Activated CD8-positive, alpha-beta memory T cell treated with anti-CD3 and anti-CD28 coated beads, Interleukin-2, amount 10 ng/mL, durations not matched to agents 7 days and 5 days (primary cell): ENCODE results near the gene CDKN2B-AS1. TPM values are rescaled to one million over a fixed set of nuclear protein-coding genes. Genes with fewer than 3 reads are reported as not detected.

Source experiments
- ATAC-seq: fragments of 150-1000 bp; cut with Tn5 transposase; one replicate; pipeline ENCODE4 v1.10.0; 2021; ENCODE audit warnings: moderate library complexity
- CTCF ChIA-PET: fragments of 350-600 bp; sonication (Branson Sonifier 250); formaldehyde crosslinking; loops from one replicate; lab custom pipeline; 2021; ENCODE audit warnings: antibody characterized with exemption; lab: Charles Lee
- DNase-seq: peaks from one replicate; pipeline ENCODE4 v3.0.0-alpha.2; 2020
- H3K27ac Mint-ChIP-seq: one replicate; pipeline ENCODE4 v1.8.0; 2021; ENCODE audit warnings: mild to moderate bottlenecking, mixed read lengths
- H3K27me3 Mint-ChIP-seq: one replicate; pipeline ENCODE4 v1.8.0; 2021; ENCODE audit warnings: mixed read lengths
- H3K36me3 Mint-ChIP-seq: one replicate; pipeline ENCODE4 v1.8.0; 2021; ENCODE audit warnings: mild to moderate bottlenecking, mixed read lengths
- H3K4me1 Mint-ChIP-seq: one replicate; pipeline ENCODE4 v1.8.0; 2021; ENCODE audit warnings: mixed read lengths
- H3K4me3 Mint-ChIP-seq: one replicate; pipeline ENCODE4 v1.8.0; 2021; ENCODE audit warnings: mild to moderate bottlenecking, moderate library complexity, mixed read lengths
- H3K9me3 Mint-ChIP-seq: one replicate; pipeline ENCODE4 v1.8.0; 2022; ENCODE audit warnings: low read depth, mixed read lengths
- total RNA-seq, 2 experiments: library from RNA; stranded (reverse); gene quantifications; one replicate each; pipeline ENCODE4 v1.2.3, GENCODE V29; 2021

The CDKN2B-AS1 gene
- total RNA-seq, 2 experiments from 2014 or later, result 3.3 to 3.4 TPM

DNA sequence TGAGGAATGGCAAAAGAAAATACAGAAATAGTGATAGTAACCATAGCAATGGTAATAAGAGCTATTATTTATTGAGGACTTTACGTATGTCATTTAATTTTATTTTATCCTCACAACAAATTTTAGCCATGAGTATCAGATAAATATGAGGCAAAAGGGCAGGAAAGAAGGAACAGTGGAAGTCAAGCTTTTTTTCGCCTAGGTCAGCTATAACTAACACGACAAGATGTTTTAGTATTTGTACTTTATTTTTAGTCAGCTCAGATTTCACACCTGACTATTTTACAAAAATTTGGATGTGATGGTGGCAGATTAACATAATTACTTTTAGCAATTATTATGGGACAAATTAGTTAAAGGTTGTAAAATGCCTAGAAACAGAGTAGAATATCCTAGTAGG is 49.3 kb downstream of the CDKN2B-AS1 start:
- DNase-seq (no peak), ATAC-seq (no peak)
- Mint-ChIP-seq H3K9me3 (no peaks in the 10 kb centered on the region), H3K36me3 (peaks cover 2% of the 10 kb centered on the region), H3K4me1 (peaks cover 35% of the 10 kb centered on the region), H3K27ac (no peak overlapping the region), H3K27me3 (peaks cover 46% of the 10 kb centered on the region), H3K4me3 (no peak overlapping the region)
- CTCF ChIA-PET, result interaction anchor here (0.9 to 5.9 kb wide), 2 partner anchors 35 to 76 kb away, joined by 4 to 23 read pairs; partner anchors contain the start of gene CDKN2B

DNA sequence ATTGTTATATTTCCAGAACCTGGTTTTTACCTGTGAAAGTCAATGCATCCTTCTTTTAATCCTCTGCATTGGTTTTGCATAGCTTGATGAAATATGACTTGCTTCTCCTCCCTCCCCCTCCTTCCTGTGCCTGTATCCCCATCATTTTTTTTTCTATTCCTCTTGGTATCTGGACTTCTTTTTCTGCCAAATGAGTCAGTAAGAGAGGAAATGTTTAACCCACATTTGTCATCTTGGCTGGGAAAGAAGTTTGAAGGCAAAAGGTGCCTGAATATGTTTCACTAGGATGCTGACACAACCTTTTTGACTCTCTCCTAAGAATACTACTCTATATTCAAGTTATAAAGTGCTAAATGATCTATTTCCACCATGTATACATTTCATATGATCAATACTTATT is 50.0 kb downstream of the CDKN2B-AS1 start:
- DNase-seq, result no peak
- Mint-ChIP-seq H3K4me3 (no peak overlapping the region), H3K27ac (no peak overlapping the region), H3K27me3 (peaks cover 42% of the 10 kb centered on the region), H3K36me3 (peaks cover 2% of the 10 kb centered on the region), H3K9me3 (no peaks in the 10 kb centered on the region), H3K4me1 (peaks cover 37% of the 10 kb centered on the region)
- CTCF ChIA-PET, result interaction anchor here (2.0 to 5.9 kb wide), 2 partner anchors 36 to 75 kb away, joined by 6 to 23 read pairs; partner anchors contain the start of gene CDKN2B
- no peak for ATAC-seq

DNA sequence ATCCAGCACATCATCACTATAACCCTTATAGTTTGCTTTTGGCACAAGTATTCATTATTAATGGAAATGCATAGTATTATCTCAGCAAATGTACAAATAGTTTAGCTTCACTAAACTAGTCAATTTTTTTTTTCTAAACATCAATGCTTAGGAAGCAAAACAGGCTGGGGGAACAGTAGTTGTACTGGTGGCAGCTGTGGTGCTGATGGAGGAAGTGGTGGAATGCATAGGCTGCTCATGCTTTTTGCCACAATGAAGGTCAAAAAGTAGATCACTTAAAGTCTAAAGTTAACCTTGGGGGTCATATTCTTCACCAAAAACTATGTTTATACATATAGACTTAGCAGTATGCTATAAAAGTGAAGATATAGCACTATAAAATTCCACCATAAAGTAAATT is 50.8 kb downstream of the CDKN2B-AS1 start:
- Mint-ChIP-seq H3K27me3 (peaks cover 38% of the 10 kb centered on the region), H3K27ac (no peak overlapping the region), H3K4me3 (no peak overlapping the region), H3K9me3 (no peaks in the 10 kb centered on the region), H3K4me1 (peaks cover 37% of the 10 kb centered on the region), H3K36me3 (peaks cover 2% of the 10 kb centered on the region)
- ATAC-seq (peak; percentile 74), DNase-seq (peak; percentile 57)
- CTCF ChIA-PET, result interaction anchor here (0.8 to 5.9 kb wide), 6 partner anchors 28 to 232 kb away, joined by 3 to 23 read pairs (median 4); partner anchors contain the start of gene CDKN2B

DNA sequence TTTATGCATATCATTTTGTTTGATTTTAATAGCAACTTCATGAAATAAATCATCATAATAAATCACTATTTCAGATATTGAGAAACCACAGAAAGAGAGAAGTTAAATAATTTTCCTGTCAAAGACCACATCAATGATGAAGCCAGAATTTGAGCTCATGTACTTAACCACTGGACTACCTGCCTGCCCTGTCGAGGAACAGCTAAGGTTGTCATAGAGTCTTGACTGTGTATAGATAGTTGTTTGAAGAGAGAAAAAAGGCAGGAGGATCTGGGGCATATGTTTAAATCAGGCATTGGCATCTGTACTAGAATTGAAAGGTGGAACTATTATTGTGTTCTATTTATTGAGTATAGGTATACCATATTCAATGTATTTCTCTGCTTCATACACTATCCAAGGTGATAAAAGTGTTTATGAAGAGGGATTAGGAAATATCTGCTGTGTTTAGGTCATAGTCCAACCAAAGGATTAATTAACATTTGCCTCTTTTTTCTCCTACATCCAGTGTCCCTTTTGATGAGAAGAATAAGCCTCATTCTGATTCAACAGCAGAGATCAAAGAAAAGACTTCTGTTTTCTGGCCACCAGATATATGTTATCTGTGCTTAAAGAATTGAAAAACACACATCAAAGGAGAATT is 51.8 kb downstream of the CDKN2B-AS1 start:
- CTCF ChIA-PET, result interaction anchor here (1.3 to 5.9 kb wide), 5 partner anchors 27 to 232 kb away, joined by 3 to 23 read pairs (median 5); partner anchors contain the start of gene CDKN2B
- H3K36me3 Mint-ChIP-seq, result peaks cover 10% of the 10 kb centered on the region
- ATAC-seq (no peak), DNase-seq (no peak)
- no peaks in the 10 kb centered on the region for H3K9me3 Mint-ChIP-seq
- H3K27me3 Mint-ChIP-seq, result peaks cover 33% of the 10 kb centered on the region
- peaks cover 38% of the 10 kb centered on the region for H3K4me1 Mint-ChIP-seq
- no peak overlapping the region for H3K27ac Mint-ChIP-seq
- H3K4me3 Mint-ChIP-seq, result no peak overlapping the region

DNA sequence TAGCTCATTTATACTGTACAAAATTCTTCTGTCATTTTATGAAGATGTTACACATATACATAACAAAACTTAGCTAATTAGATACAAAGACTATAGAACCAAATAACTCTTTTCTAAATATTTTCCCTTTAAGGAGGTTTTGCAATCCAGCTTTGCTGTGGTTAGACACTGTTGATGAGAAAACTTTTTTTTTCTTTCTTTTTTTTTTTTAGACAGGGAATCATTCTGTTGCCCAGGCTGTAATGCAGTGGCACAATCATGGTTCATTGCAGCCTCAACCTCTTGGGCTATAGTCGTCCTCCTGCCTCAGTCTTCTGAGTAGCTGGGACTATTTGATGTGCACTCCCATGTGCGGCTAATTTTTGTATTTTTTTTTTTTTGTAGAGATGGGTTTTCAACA is 53.0 kb downstream of the CDKN2B-AS1 start:
- Mint-ChIP-seq H3K9me3 (no peaks in the 10 kb centered on the region), H3K4me1 (peaks cover 50% of the 10 kb centered on the region)
- ATAC-seq, result no peak

DNA sequence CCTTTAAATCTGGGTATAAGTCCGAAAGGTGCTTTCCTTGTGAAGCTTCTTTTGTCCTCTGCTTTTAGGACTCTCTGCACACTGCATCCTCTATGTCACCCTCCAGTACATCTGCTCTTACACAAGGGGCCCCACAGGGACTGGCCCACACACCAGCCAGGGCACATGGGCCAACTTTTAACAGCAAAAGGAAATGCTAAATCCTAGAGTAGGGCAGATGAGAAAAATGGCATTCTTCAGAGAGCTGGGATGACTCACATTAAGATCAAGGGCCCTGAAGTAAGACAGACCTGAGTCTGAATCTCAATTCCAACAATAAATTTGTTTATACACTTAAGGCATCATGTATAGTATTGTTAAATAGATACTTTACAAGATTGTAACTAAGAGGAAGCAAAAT is 54.8 kb downstream of the CDKN2B-AS1 start:
- no peak overlapping the region for H3K27ac Mint-ChIP-seq
- no peak for ATAC-seq
- peaks cover 61% of the 10 kb centered on the region for H3K4me1 Mint-ChIP-seq
- peaks cover 14% of the 10 kb centered on the region for H3K36me3 Mint-ChIP-seq
- H3K4me3 Mint-ChIP-seq, result no peak overlapping the region
- peaks cover 20% of the 10 kb centered on the region for H3K27me3 Mint-ChIP-seq
- CTCF ChIA-PET, result interaction anchor here (0.7 to 5.7 kb wide), 6 partner anchors 12 to 240 kb away, joined by 3 to 27 read pairs (median 8); partner anchors contain the start of gene CDKN2B
- no peak for DNase-seq
- no peaks in the 10 kb centered on the region for H3K9me3 Mint-ChIP-seq

More for the DNA sequence above, 53.0 kb downstream of the CDKN2B-AS1 start:
- H3K27ac Mint-ChIP-seq, result no peak overlapping the region
- H3K27me3 Mint-ChIP-seq, result peaks cover 30% of the 10 kb centered on the region
- H3K36me3 Mint-ChIP-seq, result peaks cover 12% of the 10 kb centered on the region
- no peak overlapping the region for H3K4me3 Mint-ChIP-seq
- DNase-seq, result no peak
- CTCF ChIA-PET, result interaction anchor here (1.0 to 2.5 kb wide), 4 partner anchors 8 to 72 kb away, joined by 3 to 9 read pairs (median 4); no protein-coding TSS in a partner anchor

DNA sequence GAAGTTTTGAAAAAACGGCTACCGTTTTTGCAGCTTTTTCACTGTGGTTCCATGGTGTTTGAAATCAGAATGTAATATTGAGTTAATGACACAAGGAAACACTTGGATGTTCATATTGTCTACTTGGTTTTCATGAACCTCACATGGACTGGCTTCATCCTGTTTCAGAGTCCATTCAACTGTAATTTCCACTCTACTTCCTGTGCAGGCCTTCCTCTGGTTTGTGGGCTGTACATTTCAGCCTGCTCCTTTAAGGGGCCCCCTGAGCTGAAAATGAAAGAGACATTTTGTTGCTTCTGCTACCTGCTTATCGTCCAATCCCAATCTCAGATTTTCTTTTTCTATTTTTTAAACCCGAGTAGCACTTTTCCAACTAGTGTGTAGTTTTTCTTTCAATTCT is 56.3 kb downstream of the CDKN2B-AS1 start:
- Mint-ChIP-seq H3K27me3 (peaks cover 20% of the 10 kb centered on the region), H3K36me3 (peaks cover 14% of the 10 kb centered on the region), H3K4me1 (peaks cover 50% of the 10 kb centered on the region), H3K4me3 (peak overlapping the region; percentile 41), H3K9me3 (no peaks in the 10 kb centered on the region), H3K27ac (peak overlapping the region; percentile 85)
- ATAC-seq (peak; percentile 85), DNase-seq (peak; percentile 77)
- CTCF ChIA-PET, result interaction anchor here (0.6 to 5.7 kb wide), 14 partner anchors 10 to 248 kb away, joined by 3 to 27 read pairs (median 4); partner anchors contain the start of genes CDKN2B, CDKN2B-AS1 and MTAP

DNA sequence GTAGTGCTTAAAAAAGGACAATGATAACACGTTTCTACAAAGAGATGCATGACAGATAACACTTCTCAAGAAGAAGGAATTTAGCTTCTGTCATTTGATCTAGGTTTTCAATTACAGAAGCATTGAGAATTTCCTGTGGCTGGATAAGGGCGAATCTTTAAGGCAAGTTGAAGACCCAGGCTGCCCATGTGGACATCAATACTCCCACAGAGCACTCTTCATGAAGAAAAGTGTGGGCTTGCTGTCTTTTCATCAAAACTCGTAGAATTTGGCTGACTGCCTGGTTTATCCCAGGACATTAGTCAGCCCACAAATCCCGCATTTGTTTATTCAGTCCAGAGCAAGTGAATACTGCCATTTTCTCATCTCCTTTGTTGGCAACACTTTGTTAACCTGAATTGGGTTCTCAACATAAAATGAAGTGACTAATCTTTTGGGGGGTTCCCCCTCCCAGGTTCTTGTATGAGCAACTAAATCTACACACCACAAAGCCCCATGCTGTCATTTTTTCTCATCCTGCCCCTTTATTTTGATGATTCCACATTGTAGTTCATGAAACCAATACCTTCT is 57.9 kb downstream of the CDKN2B-AS1 start:
- DNase-seq (peak; percentile 63), ATAC-seq (peak; percentile 77)
- peaks cover 7% of the 10 kb centered on the region for H3K27me3 Mint-ChIP-seq
- peaks cover 47% of the 10 kb centered on the region for H3K4me1 Mint-ChIP-seq
- H3K27ac Mint-ChIP-seq, result peak overlapping the region; percentile 76
- CTCF ChIA-PET, result interaction anchor here (0.9 to 5.7 kb wide), 16 partner anchors 9 to 241 kb away, joined by 3 to 27 read pairs (median 4); partner anchors contain the start of gene CDKN2B
- H3K36me3 Mint-ChIP-seq, result peaks cover 20% of the 10 kb centered on the region
- peak overlapping the region; percentile 11 for H3K4me3 Mint-ChIP-seq
- H3K9me3 Mint-ChIP-seq, result no peaks in the 10 kb centered on the region

DNA sequence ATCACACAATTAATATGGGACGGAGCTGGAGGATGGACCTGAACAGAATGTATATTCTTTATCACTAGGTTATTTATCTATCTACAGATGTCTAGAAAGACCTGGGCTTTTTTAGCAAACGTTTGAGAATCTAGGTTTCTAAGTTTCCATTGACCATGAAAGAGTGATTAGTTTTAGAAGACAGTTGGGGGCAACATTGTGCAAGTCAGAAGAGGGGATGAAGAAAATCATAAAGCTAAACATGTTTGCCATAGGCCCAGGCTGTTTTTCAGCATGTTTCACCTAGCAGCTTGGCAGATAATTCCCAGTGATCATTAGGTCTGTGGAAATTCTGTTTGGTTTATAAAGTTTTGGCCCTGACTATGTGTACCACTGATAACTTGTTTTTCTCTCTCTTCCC is 58.6 kb downstream of the CDKN2B-AS1 start:
- Mint-ChIP-seq H3K4me1 (peaks cover 48% of the 10 kb centered on the region), H3K36me3 (peaks cover 22% of the 10 kb centered on the region), H3K27ac (peak overlapping the region; percentile 76), H3K9me3 (peaks cover 1% of the 10 kb centered on the region), H3K4me3 (no peak overlapping the region), H3K27me3 (peaks cover 6% of the 10 kb centered on the region)
- DNase-seq, result no peak
- ATAC-seq, result no peak
- CTCF ChIA-PET, result interaction anchor here (0.9 to 5.7 kb wide), 16 partner anchors 9 to 241 kb away, joined by 3 to 27 read pairs (median 4); partner anchors contain the start of gene CDKN2B

DNA sequence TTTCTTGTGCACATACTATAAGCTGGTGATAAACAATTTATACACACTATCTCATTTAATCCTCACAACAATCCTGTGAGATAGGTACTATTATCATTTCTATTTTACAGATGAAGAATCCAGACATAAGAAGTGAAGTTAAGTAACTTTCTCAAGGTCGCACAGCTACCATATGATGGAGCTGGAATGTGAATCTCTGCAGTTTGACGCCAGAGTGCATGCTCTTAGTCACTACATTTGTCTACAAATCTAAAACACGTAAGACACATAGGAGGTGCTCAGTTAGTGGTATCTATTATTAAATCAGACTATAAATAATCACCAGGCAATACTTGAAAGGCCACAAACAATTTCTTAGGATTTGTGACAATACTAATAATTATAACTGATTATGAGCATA is 59.5 kb downstream of the CDKN2B-AS1 start:
- Mint-ChIP-seq H3K4me3 (no peak overlapping the region), H3K27me3 (peaks cover 4% of the 10 kb centered on the region), H3K27ac (no peak overlapping the region), H3K4me1 (peaks cover 50% of the 10 kb centered on the region), H3K9me3 (peaks cover 2% of the 10 kb centered on the region), H3K36me3 (peaks cover 31% of the 10 kb centered on the region)
- no peak for ATAC-seq
- DNase-seq, result no peak
- CTCF ChIA-PET, result interaction anchor here (0.7 to 5.7 kb wide), 10 partner anchors 9 to 185 kb away, joined by 3 to 27 read pairs (median 4); partner anchors contain the start of gene CDKN2B

DNA sequence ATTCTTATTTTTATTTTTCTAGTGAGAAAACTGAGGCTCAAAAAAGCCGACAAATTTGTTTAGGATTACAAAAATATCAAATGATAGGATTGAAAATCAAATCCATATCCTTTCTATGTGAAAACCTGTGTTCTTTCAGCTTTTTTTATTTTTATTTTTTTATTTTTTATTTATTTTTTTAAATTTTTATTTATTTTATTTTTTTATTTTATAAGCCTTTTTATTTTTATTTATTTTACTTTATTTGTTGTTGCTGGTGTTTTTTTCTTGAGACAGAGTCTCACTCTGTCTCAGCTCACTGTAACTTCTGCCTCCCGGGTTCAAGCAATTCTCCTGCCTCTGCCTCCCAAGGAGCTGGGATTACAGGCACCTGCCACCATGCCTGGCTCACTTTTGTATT is 59.9 kb downstream of the CDKN2B-AS1 start:
- CTCF ChIA-PET, result interaction anchor here (0.7 to 2.6 kb wide), 8 partner anchors 9 to 65 kb away, joined by 3 to 20 read pairs (median 4); no protein-coding TSS in a partner anchor
- peaks cover 4% of the 10 kb centered on the region for H3K27me3 Mint-ChIP-seq
- ATAC-seq (no peak), DNase-seq (no peak)
- peaks cover 31% of the 10 kb centered on the region for H3K36me3 Mint-ChIP-seq
- H3K27ac Mint-ChIP-seq, result no peak overlapping the region
- H3K4me3 Mint-ChIP-seq, result no peak overlapping the region
- H3K9me3 Mint-ChIP-seq, result peaks cover 2% of the 10 kb centered on the region
- peaks cover 48% of the 10 kb centered on the region for H3K4me1 Mint-ChIP-seq

DNA sequence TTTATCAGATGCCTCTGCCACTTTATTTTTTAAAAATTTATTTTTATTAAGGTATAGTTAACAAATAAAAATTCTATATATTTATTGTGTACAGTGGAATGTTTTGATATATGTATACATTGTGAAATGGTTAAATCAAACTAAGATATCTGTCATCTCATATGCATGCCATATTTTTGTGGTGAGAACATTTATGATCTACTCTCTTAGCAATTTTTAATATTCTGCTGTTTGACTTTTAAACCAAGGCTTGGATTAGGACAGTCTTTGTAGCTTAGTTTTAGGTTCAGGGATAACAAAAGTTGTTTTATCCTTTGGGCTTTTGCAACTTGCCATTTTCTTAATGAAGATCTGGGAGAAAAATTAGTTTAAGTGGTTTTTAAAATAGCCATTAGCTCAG is 60.5 kb downstream of the CDKN2B-AS1 start:
- CTCF ChIA-PET, result interaction anchor here (1.2 to 2.6 kb wide), 4 partner anchors 15 to 64 kb away, joined by 3 to 20 read pairs (median 4); no protein-coding TSS in a partner anchor
- no peak overlapping the region for H3K27ac Mint-ChIP-seq

DNA sequence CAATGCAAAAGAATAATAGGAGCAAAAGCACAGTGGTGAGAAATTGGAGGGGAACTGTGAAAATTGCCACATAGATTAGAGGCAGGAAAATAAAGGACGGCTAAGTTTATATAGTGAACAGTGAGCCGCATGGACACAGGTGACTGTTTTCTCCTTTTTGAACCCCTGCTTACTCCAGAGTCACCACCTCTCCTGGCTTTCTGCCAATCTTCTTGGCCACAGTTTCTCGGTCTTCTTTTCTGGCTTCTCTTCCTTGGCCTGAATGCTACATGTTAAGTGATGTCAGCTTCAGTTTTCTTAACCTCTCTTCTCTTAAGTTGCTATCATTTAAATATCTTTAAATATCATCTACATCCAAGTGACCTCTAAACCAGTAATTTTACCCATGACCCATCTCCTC is 61.8 kb downstream of the CDKN2B-AS1 start:
- Mint-ChIP-seq H3K36me3 (peaks cover 27% of the 10 kb centered on the region), H3K4me3 (no peak overlapping the region), H3K27ac (no peak overlapping the region), H3K4me1 (peaks cover 35% of the 10 kb centered on the region), H3K27me3 (peaks cover 9% of the 10 kb centered on the region), H3K9me3 (peaks cover 2% of the 10 kb centered on the region)
- CTCF ChIA-PET, result interaction anchor here (0.8 to 1.9 kb wide), 3 partner anchors 40 to 182 kb away, joined by 3 to 4 read pairs (median 3); no protein-coding TSS in a partner anchor
- DNase-seq (no peak), ATAC-seq (no peak)

More for the DNA sequence above, 60.5 kb downstream of the CDKN2B-AS1 start:
- Mint-ChIP-seq H3K4me1 (peaks cover 47% of the 10 kb centered on the region), H3K27me3 (peaks cover 4% of the 10 kb centered on the region), H3K9me3 (peaks cover 2% of the 10 kb centered on the region), H3K36me3 (peaks cover 31% of the 10 kb centered on the region), H3K4me3 (no peak overlapping the region)
- no peak for ATAC-seq
- no peak for DNase-seq
